Adipose tissue (tissue), 3 donors: ENCODE data around the gene NOC3L. TPM values are rescaled to one million over a fixed set of nuclear protein-coding genes. Genes with fewer than 3 reads are reported as not detected.

ENCODE experiments used
- polyA plus RNA-seq, 3 donors: library from polyadenylated mRNA; stranded (reverse); fragments of 200-250 nt; gene quantifications; one replicate each; pipeline ENCODE4 v1.2.3, GENCODE V29; 2013
- donor health status: healthy with polysubstance abuse.
- donor health status: Bipolar disorder and iron deficiency.
- donor health status: healthy.

The NOC3L gene
- polyA plus RNA-seq, 3 donors = 3.3 to 8.8 (median 5.6) TPM

Other genes with a start within 250 kb of the NOC3L start
- 1 to 10 TPM; 2.9 to 7.6 (median 4.1) TPM for gene TBC1D12, start 39.6 kb upstream of the NOC3L start, polyA plus RNA-seq
- 1 to 10 TPM in 1 of 3 donors, under 1 TPM in 2; 0.56 to 1.3 (median 0.58) TPM for gene HELLS, start 182.8 kb upstream of the NOC3L start, polyA plus RNA-seq